BLaER1 treated with 17β-estradiol and CSF1 and Interleukin-3, amounts not matched to agents 10 nM and 100 nM (cell line): ENCODE measurements around the gene RFX3.
A peak's percentile ranks its signal among the peaks of the same experiment; 100 is the strongest.

Experiments used
- H3K27ac ChIP-seq, 11 experiments: shearing (Covaris generic); formaldehyde crosslinking; 2 replicates each; pipeline ENCODE4 v1.8.1; 2022
- H3K27me3 ChIP-seq, 11 experiments: shearing (Covaris generic); formaldehyde crosslinking; 2 replicates each; pipeline ENCODE4 v1.8.1; 2022
- H3K36me3 ChIP-seq, 11 experiments: shearing (Covaris generic); formaldehyde crosslinking; 2 replicates each; pipeline ENCODE4 v1.8.1; 2022
- H3K4me1 ChIP-seq, 10 experiments: shearing (Covaris generic); formaldehyde crosslinking; 2 replicates each; pipeline ENCODE4 v1.8.1; 2022
- H3K4me2 ChIP-seq, 11 experiments: shearing (Covaris generic); formaldehyde crosslinking; 2 replicates each; pipeline ENCODE4 v1.8.1; 2022
- H3K4me3 ChIP-seq, 10 experiments: shearing (Covaris generic); formaldehyde crosslinking; 2 replicates each; pipeline ENCODE4 v1.8.1; 2022
- H3K9ac ChIP-seq, 11 experiments: shearing (Covaris generic); formaldehyde crosslinking; 2 replicates each; pipeline ENCODE4 v1.8.1; 2022
- H3K9me3 ChIP-seq, 11 experiments: shearing (Covaris generic); formaldehyde crosslinking; replicated peaks in 1 of 11; 2 replicates each; pipeline ENCODE4 v1.8.1; 2022
- H4K20me1 ChIP-seq, 11 experiments: shearing (Covaris generic); formaldehyde crosslinking; 2 replicates each; pipeline ENCODE4 v1.8.1; 2022
- Cebpa-rat ChIP-seq, 11 experiments: shearing (Covaris generic); IDR thresholded peaks; 2 replicates each; pipeline ENCODE4 v1.8.1; 2022

RFX3 gene

DNA sequence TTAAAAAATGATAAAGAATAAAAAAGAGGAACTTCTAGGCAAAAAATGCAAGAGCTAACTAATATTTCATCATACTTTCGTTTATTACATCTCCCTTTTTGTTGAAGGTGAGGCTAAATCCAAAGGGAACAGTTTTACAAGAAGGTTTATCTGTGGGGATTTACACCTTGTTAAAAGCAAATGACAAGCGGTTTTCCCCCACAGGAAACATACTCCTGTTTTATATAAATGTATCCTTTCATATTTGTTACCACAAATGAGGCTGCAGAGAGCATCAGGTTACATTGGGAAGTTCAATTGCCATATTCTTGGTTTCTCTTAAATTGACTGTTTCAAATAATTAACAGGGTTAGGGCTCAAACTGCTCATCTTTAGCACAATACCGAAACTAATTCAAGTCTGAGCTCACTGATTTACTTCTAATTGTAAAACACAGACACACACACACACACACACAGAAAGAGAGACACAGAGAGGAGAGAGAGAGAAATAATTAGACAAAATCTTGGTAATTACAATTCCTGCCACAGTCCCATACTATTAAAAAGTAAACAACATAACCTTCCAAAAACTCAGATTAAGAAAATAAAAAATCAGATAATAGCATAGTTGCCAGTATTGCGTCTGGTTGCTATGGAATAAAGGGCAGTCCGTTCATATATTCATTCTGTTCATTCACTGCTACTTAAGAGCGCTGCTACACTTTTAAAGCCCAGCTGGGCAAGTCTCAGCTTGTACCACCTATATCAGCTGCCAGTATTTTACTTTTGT lies 17.1 kb downstream of the RFX3 start:
- Histone ChIP-seq H3K4me1 (peaks cover 10 to 50% (median 18%) of the 10 kb centered on the region in 10 experiments), H4K20me1 (no peaks in the 10 kb centered on the region), H3K27me3 (no peaks in the 10 kb centered on the region), H3K9me3 (no peaks in the 10 kb centered on the region), H3K36me3 (0 out of 22 replicates have a peak, but pooled peaks cover 0 to 5% (median 0%) of the 10 kb centered on the region in 11 experiments), H3K27ac (peak overlapping the region; percentile 54 to 87 (median 74); a peak in 21 of 22 replicates), H3K4me3 (peak overlapping the region in 1 of 10 experiments; percentile 32; a peak in 2 of 20 replicates), H3K4me2 (peak overlapping the region; percentile 38 to 86 (median 55)), H3K9ac (peak overlapping the region in 9 of 11 experiments; percentile 2 to 77 (median 60); a peak in 15 of 22 replicates)
- TF ChIP-seq Cebpa-rat (IDR thresholded peaks at IDR 0.05), result peak in 1 of 11 experiments; percentile 50; a peak in 1 of 22 replicates

DNA sequence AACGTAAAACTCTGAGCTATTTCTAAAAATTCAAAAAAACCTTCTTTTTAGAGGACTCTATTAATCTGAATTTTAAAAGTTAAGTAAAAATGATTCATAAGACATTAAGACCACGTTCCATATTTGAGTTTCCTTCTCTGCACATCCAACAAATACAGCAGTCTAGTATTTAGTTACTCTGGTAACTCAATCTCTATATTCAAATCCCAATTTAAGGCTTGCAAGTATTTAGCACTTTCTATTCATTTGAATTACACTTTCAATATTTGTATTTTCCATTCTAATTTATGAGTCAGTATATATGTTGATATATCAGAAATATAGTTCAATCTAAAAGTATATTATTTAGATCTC lies 17.7 kb downstream of the RFX3 start:
- TF ChIP-seq Cebpa-rat (IDR thresholded peaks at IDR 0.05), result no peak
- Histone ChIP-seq H3K9me3 (no peaks in the 10 kb centered on the region), H3K4me1 (peaks cover 10 to 44% (median 18%) of the 10 kb centered on the region in 10 experiments), H3K4me3 (peak overlapping the region in 1 of 10 experiments; percentile 32; a peak in 2 of 20 replicates), H3K27ac (peak overlapping the region; percentile 59 to 87 (median 74)), H3K27me3 (no peaks in the 10 kb centered on the region), H4K20me1 (no peaks in the 10 kb centered on the region), H3K9ac (peak overlapping the region in 6 of 11 experiments; percentile 18 to 77 (median 58); a peak in 10 of 22 replicates), H3K4me2 (peak overlapping the region in 9 of 11 experiments; percentile 1 to 86 (median 50); a peak in 14 of 22 replicates), H3K36me3 (0 out of 22 replicates have a peak, but pooled peaks cover 0 to 4% (median 0%) of the 10 kb centered on the region in 11 experiments)

DNA sequence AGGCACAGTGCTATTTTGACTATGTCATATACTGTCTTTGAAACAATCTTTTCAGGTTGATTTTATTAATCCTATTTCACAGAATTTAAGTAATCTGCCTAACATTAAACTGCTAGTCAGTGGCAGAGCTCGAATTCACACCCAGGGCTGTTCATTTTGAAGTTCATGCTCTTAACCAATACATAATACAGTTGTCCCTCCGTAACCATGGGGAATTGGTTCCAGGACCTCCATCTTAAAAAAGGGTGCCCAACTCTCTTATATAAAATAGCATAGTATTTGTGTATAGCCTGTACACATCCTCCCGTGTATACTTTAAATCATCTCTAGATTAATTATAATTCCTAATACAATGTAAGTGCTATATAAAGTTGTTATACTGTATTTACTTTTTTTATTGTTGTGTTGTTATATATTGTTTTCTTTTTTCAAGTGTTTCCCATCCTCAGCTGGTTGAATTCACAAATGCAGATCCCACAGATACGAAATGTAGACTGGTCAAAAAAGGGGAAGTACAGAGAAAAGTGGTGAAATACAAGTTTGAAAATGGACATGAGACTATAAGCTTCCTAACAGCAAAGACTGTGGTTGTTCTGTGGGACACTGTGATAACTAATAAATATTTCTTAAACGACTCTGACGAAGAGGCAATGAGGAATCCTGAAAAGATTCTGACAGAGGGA lies 18.3 kb downstream of the RFX3 start:
- H3K4me2 ChIP-seq, result peak overlapping the region in 9 of 11 experiments; percentile 1 to 86 (median 50); a peak in 12 of 22 replicates
- H3K27ac ChIP-seq, result peak overlapping the region; percentile 59 to 87 (median 74); a peak in 21 of 22 replicates
- TF ChIP-seq Cebpa-rat (IDR thresholded peaks at IDR 0.05), result no peak
- H3K4me1 ChIP-seq, result peaks cover 10 to 44% (median 18%) of the 10 kb centered on the region in 10 experiments
- H4K20me1 ChIP-seq, result no peaks in the 10 kb centered on the region
- peak overlapping the region in 6 of 11 experiments; percentile 18 to 77 (median 58); a peak in 10 of 22 replicates for H3K9ac ChIP-seq
- H3K4me3 ChIP-seq, result peak overlapping the region in 1 of 10 experiments; percentile 32; a peak in 2 of 20 replicates
- H3K9me3 ChIP-seq, result no peaks in the 10 kb centered on the region
- 0 out of 22 replicates have a peak, but pooled peaks cover 0 to 4% (median 0%) of the 10 kb centered on the region in 11 experiments for H3K36me3 ChIP-seq
- H3K27me3 ChIP-seq, result no peaks in the 10 kb centered on the region

DNA sequence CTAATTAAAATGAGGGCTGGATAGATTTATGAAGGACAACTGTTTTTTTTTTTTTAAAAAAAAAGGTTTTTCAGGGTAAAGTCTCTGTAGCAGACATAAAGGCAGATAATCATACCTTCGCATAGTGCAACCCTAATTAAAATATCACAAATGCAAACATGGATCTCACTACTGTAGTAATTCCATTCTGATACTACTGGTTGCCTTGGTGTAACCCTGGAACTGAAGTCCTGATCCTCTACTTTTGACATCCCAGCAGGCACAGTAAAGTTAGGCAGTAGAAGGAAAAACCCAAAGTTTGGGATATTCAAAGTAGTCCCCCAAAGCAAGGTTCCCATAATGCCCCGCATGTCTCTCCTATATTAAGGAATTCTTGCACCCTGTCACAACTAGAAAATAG lies 19.6 kb downstream of the RFX3 start:
- Histone ChIP-seq H4K20me1 (no peaks in the 10 kb centered on the region), H3K36me3 (peaks cover 0 to 10% (median 0%) of the 10 kb centered on the region in 11 experiments; a peak in 1 of 22 replicates), H3K4me1 (peaks cover 10 to 34% (median 18%) of the 10 kb centered on the region in 10 experiments), H3K27me3 (no peaks in the 10 kb centered on the region), H3K9ac (no peak overlapping the region), H3K27ac (no peak overlapping the region), H3K4me3 (no peak overlapping the region), H3K9me3 (no peaks in the 10 kb centered on the region), H3K4me2 (no peak overlapping the region)
- no peak for TF ChIP-seq Cebpa-rat (IDR thresholded peaks at IDR 0.05)

DNA sequence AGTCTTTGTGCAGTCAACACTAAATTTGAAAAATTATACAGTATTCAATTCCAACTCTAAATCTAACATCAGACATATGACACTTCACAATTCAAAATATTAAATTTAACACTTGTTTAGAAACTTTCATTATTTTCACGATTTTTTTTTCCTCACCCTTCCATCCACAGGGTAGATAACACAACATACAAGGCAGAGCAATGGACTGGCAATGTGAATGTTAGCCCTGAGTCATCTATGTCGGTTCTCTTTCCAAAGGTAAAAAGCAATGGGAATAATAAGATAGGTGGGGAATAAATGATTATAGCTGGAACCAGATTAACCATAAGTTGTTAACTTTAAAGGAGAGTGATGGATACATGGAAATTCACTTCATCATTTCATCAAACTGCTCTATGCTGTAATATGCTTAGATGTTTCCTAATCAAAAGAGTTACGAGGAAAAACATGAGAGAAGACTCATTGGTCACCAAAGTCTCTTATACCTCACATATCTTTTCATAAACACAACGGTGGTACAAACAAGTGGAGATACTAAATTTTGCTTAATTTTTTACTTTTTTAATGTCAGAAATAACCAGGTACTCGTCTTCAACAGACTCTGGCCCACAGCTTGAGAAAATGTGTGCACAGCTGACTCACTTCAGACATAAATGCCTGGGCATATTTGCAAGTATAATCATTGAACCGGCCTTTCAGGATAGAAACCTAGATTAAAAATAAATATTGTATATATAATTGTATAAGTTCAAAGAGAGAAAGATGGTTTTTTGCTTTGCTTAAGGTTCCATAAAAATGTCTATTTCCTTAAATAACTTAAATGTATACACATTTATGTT lies 23.0 kb downstream of the RFX3 start:
- Histone ChIP-seq H3K4me2 (no peak overlapping the region), H3K27ac (no peak overlapping the region)

DNA sequence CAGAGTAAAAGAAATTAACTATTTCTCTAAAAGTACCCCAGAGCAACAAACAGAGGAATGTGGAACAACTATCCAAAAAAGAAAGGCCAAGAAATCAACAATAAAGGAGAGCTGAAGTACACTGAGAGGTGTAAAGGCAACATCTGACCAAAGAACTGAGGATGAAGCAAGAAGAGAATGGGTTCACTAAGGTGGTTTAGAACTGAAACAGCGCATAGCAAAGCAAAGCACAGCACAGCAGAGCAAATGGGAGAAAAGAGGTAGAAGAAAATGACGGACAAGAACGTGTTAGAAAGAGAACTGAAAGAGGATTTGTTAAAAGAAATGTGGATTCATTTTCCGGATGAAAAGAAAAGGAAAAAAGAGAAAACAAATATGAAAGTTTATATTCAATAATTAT lies 25.8 kb downstream of the RFX3 start:
- Histone ChIP-seq H3K4me2 (no peak overlapping the region), H3K9ac (no peak overlapping the region), H4K20me1 (no peaks in the 10 kb centered on the region), H3K4me3 (no peak overlapping the region), H3K4me1 (no peaks in the 10 kb centered on the region), H3K9me3 (no peaks in the 10 kb centered on the region), H3K36me3 (peaks cover 0 to 10% (median 0%) of the 10 kb centered on the region in 11 experiments; a peak in 1 of 22 replicates), H3K27ac (no peak overlapping the region), H3K27me3 (no peaks in the 10 kb centered on the region)
- no peak for TF ChIP-seq Cebpa-rat (IDR thresholded peaks at IDR 0.05)

More for the DNA sequence above, 23.0 kb downstream of the RFX3 start:
- Histone ChIP-seq H3K36me3 (peaks cover 0 to 15% (median 0%) of the 10 kb centered on the region in 11 experiments; a peak in 1 of 22 replicates), H3K27me3 (no peaks in the 10 kb centered on the region), H3K9ac (no peak overlapping the region), H3K4me1 (peaks cover 0 to 10% (median 4%) of the 10 kb centered on the region in 10 experiments; a peak in 13 of 20 replicates), H3K4me3 (no peak overlapping the region), H3K9me3 (no peaks in the 10 kb centered on the region), H4K20me1 (no peaks in the 10 kb centered on the region)
- TF ChIP-seq Cebpa-rat (IDR thresholded peaks at IDR 0.05), result no peak

DNA sequence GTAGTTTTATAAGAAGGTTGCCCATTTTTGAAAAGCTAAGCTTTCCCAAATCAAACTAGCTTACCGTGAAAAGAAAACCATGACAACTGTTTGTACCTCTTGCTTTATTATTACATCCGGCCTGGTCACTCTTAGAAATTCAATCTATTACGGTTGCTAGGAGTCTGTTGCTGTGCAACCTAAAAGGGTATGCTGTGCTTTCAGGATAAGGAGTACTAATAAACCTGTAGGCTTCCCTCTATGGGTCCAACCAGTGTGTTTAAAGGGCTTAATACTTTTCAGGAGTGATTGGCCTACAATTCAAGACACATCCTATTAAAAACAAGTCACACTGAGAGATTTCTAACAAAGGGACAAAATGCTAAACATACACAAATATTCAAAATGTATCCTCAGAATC lies 27.1 kb downstream of the RFX3 start:
- Histone ChIP-seq H3K4me3 (no peak overlapping the region), H3K4me2 (no peak overlapping the region), H3K9me3 (0 out of 22 replicates have a peak, but pooled peaks cover 0 to 4% (median 0%) of the 10 kb centered on the region in 11 experiments), H3K27ac (no peak overlapping the region), H4K20me1 (no peaks in the 10 kb centered on the region), H3K9ac (no peak overlapping the region), H3K36me3 (peaks cover 0 to 10% (median 0%) of the 10 kb centered on the region in 11 experiments; a peak in 1 of 22 replicates), H3K4me1 (no peaks in the 10 kb centered on the region), H3K27me3 (no peaks in the 10 kb centered on the region)
- no peak for TF ChIP-seq Cebpa-rat (IDR thresholded peaks at IDR 0.05)

DNA sequence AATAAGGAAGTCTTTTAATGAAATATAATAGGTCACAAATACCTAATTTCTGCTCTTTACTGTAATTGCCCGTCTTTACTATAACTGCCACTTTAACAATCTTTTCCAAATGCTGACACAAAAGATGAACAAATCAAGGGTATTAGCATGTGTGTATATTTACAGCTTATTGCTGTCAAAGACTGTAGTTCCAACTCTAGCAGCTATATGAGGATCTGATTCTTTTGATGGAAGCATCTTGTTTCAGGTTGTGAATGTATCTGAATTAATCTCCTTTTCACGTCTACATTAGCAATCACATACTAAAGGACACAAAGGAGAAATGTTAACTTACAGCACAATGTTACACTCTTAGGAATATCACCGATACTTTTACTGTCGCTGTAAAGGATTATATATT lies 27.9 kb downstream of the RFX3 start:
- Histone ChIP-seq H3K4me2 (no peak overlapping the region), H3K4me3 (no peak overlapping the region), H3K27ac (no peak overlapping the region)

More for the DNA sequence above, 27.9 kb downstream of the RFX3 start:
- no peaks in the 10 kb centered on the region for H3K27me3 ChIP-seq
- no peaks in the 10 kb centered on the region for H3K4me1 ChIP-seq
- H4K20me1 ChIP-seq, result no peaks in the 10 kb centered on the region
- TF ChIP-seq Cebpa-rat (IDR thresholded peaks at IDR 0.05), result no peak
- 0 out of 22 replicates have a peak, but pooled peaks cover 0 to 4% (median 0%) of the 10 kb centered on the region in 11 experiments for H3K9me3 ChIP-seq
- peaks cover 0 to 10% (median 0%) of the 10 kb centered on the region in 11 experiments; a peak in 2 of 22 replicates for H3K36me3 ChIP-seq
- H3K9ac ChIP-seq, result no peak overlapping the region
